ENCODE data around the gene TRAPPC4.

Gene TRAPPC4

DNA sequence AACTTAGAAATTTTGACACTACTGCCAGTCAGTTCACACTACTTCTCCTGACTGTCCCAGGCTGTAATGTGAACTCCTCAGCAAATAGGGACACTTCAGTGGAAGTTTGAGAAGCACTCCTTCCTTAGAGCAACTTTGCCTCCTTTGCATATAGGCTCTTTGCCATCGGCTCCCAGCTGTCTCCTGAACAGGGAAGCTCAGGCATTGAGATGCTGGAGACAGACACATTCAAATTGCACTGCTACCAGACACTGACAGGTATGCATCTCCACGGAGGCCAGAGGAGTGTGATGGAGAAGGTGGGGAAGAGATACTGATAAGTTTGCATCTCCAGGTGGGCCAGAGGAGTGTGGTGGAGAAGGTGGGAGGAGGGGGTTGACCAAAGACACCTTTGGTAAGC lies 1.4 kb downstream of the TRAPPC4 start:
- no peak for TF ChIP-seq JUND (IDR thresholded peaks at IDR 0.05; ENCODE audit: low read depth)
- in situ Hi-C loops (cut with HindIII; ENCODE audit: low pct_unique_long_range_greater_than_20kb, low sequenced_read_pairs) = no loop called here
- DNase-seq (ENCODE audit: low read depth in 1 of 2, low spot score in 1 of 2) = peak in 1 of 2 experiments; percentile 40

DNA sequence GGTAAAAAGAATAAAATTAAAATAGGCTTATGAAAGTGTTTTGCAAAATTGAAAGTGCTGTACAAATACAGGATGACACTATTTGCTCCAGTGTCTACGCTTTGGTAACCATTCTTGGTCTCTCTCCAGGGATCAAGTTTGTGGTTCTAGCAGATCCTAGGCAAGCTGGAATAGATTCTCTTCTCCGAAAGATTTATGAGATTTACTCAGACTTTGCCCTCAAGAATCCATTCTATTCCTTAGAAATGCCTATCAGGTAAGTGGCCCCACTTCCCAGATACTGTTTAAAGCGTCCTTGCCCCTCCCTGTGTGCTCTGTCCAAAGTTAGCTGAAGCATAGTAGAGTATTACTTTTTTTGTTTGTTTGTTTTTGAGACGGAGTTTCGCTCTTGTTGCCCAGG lies 3.1 kb downstream of the TRAPPC4 start:
- TF ChIP-seq JUND (IDR thresholded peaks at IDR 0.05; ENCODE audit: low read depth) = no peak
- in situ Hi-C loops (cut with HindIII; ENCODE audit: low pct_unique_long_range_greater_than_20kb, low sequenced_read_pairs) = no loop called here
- DNase-seq (ENCODE audit: low read depth in 1 of 2, low spot score in 1 of 2) = no peak

DNA sequence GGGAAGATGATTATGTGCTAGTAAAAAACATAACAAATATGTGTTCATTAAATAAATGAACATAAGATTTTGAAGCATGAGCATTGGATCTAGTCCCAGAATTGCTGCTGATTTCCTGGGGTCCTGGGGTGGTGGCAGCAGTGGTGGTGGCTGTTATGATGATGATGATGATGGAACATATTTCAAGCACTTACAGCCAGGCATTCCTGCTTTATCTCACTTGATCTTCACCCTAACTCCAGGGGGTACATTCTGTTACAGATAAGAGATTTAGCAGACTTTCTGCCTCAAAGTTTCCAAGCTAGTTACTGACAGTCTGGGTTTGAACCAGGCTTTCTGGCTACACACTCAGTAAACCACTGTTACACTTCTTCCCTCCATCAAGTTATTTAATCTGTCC lies 5.2 kb downstream of the TRAPPC4 start:
- in situ Hi-C loops (cut with HindIII; ENCODE audit: low pct_unique_long_range_greater_than_20kb, low sequenced_read_pairs) = no loop called here
- TF ChIP-seq JUND (IDR thresholded peaks at IDR 0.05; ENCODE audit: low read depth) = no peak
- no peak for DNase-seq (ENCODE audit: low read depth in 1 of 2, low spot score in 1 of 2)

DNA sequence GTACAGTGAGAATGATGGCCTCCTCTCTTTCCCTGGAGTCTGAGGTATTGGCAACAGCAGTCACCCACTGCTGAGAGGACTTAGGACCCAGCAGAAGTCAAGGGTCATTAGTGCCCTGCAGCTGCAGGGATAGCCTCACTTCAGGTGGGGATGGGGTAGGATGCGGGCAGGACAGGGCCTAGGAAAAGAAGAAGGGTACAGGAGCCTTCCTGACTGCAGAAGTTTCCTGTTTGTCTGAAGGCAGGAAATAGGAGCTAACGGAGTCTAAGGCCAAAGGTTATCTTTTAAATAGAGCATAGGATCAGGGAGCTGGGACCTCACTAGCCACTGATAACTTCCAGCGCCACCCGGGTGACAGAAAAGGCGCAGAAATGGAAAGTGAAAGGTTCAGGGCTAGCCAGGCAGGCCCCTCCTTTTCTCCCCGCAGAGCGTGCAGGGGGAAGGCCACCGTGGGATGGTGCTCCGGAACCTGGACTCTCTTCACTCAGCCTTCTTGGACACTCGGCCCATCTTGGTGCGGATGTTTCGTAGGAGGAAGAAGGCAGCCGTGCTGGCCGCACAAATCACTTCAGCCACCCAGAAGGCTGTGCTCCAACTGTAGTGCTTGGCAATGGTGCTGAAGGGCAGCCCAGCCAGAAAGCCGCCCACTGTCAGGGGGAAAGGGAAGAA lies 6.0 kb downstream of the TRAPPC4 start:
- no peak for DNase-seq (ENCODE audit: low read depth in 1 of 2, low spot score in 1 of 2)
- TF ChIP-seq JUND (IDR thresholded peaks at IDR 0.05; ENCODE audit: low read depth) = no peak
- in situ Hi-C loops (cut with HindIII; ENCODE audit: low pct_unique_long_range_greater_than_20kb, low sequenced_read_pairs) = no loop called here

DNA sequence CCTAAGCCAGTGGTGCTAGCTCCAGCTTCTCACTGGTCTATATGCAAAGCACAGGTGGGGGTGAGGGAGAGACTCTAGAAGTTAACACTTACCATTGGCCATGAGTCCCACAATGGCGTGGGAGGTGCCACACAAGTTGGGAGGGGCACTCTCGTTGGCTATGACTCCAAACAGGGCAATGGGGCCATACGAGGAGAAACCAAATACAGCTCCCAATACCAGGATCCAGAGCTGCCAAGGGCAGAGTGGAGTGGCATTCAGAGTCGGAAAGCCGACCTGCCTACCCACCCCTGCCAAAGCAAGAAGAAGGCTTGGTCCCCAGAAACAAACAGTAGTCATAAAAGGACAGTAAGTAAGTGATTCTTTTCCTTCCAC lies 6.5 kb downstream of the TRAPPC4 start:
- in situ Hi-C loops (cut with HindIII; ENCODE audit: low pct_unique_long_range_greater_than_20kb, low sequenced_read_pairs) = no loop called here
- no peak for TF ChIP-seq JUND (IDR thresholded peaks at IDR 0.05; ENCODE audit: low read depth)

DNA sequence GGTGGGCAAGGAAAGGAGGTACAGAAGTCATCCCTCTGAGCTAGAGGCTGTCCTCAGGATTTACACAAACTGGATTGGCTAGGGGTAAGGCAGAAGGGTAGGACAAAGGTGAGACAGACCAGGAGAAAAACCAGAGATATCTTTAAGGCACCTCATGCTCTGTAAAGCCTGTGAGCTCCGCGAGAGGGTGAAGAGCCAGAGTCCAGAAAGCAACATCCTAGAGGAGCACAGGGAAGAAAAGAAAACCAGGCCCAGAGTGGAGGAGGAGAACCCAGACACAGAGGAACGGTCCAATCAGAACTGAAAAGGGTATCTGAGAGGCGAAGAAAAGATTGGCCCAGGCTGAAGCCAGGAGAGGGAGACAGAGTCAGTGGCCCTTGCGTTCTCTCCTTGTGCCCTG lies 7.0 kb downstream of the TRAPPC4 start:
- DNase-seq (ENCODE audit: low read depth in 1 of 2, low spot score in 1 of 2) = no peak
- no peak for TF ChIP-seq JUND (IDR thresholded peaks at IDR 0.05; ENCODE audit: low read depth)
- in situ Hi-C loops (cut with HindIII; ENCODE audit: low pct_unique_long_range_greater_than_20kb, low sequenced_read_pairs) = no loop called here

More for the DNA sequence above, 6.5 kb downstream of the TRAPPC4 start:
- no peak for DNase-seq (ENCODE audit: low read depth in 1 of 2, low spot score in 1 of 2)

DNA sequence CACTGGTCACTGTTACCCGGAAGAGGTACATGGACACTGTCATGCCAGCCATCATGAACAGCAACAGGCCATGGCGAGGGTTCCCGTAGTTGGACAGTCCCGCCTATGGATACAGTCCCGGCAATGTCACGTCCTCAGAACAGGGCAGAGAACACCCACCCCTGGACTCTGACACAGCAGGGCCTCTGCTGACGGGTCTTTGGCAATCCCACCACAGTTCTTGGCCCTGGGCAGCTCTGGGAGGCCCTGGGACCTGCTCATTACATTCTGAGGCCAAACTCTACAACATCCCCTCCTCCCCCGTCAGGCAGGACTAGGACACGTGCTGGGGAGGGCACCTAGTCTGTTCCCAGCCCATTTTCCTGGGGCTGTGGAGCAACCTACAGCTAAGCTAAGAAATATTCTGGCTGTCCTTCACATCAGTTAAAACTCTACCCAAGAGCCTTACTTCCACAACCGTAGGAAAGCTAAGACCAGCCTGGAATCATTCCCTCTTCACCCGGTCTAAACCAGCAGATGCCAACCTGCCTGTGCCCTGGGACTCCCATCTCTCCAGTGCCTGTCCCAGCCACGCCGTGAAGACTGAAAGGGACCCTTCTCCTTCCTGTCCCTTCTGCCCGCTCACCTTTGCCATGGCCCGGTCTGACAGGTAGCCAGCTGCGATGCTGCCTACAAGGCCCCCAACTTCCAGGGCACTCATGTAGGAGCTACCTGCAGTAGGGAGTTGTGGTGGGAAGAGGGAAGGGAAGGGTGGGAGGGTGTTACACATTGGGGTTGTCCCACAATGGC lies 7.6 kb downstream of the TRAPPC4 start:
- no peak for TF ChIP-seq JUND (IDR thresholded peaks at IDR 0.05; ENCODE audit: low read depth)
- in situ Hi-C loops (cut with HindIII; ENCODE audit: low pct_unique_long_range_greater_than_20kb, low sequenced_read_pairs) = no loop called here
- DNase-seq (ENCODE audit: low read depth in 1 of 2, low spot score in 1 of 2) = no peak

DNA sequence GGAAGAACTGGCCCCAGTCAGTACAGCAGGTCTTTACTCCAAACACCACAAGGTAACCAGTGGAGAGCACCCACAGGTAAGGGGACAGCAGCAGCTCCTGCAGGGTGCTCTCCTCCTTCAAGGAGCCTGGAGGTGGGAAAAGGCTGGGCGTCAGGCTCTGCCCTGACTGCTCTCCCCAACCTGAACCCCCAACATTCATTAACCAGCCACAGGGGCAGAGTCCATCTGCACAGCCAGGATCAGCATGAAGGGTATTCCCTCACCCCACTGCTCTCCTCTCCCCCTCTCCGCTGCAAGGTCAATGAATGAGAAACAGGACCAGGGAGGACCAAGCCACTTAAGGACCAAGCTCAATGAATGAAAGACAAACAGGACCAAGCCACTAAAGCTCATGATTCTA lies 8.4 kb downstream of the TRAPPC4 start:
- no peak for DNase-seq (ENCODE audit: low read depth in 1 of 2, low spot score in 1 of 2)
- no peak for TF ChIP-seq JUND (IDR thresholded peaks at IDR 0.05; ENCODE audit: low read depth)
- in situ Hi-C loops (cut with HindIII; ENCODE audit: low pct_unique_long_range_greater_than_20kb, low sequenced_read_pairs) = no loop called here

DNA sequence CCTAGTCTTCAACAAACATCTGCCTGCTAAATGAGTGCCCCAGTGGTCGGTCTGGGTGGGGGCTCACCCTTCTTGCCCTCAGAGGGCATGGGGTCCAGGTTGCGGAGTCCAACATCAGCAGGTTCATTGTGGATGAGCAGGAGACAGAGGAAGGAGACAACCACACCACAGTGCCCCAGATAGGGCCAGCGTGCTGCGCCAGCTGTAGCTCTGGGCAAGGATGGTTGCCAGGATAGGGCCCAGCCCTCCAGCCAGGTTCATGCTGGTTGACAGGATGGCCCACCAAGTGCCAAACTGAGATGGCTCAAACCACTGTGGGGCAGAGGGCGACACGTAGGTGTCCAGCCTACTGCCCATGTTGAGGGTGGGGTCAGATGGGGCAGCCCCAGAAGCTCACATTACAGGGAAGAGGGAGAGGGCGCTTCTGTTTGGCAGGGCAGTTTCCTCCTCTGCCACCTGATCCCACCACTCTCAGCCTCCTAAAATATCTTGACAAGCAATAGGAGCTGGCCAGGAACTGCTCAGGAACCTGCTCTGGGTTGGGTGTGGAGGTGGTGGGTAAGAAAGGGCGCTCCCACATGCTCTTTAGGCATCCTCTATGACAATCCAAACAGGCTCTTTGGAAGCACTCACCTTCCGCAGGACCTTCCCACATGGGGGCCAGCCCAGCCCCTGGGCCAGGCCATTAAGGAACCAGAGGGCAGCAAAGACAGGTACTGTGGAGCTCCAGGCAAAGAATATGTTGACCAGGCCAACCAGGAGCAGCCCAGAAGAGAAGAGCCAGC lies 9.2 kb downstream of the TRAPPC4 start:
- in situ Hi-C loops (cut with HindIII; ENCODE audit: low pct_unique_long_range_greater_than_20kb, low sequenced_read_pairs) = no loop called here
- TF ChIP-seq JUND (IDR thresholded peaks at IDR 0.05; ENCODE audit: low read depth) = no peak

DNA sequence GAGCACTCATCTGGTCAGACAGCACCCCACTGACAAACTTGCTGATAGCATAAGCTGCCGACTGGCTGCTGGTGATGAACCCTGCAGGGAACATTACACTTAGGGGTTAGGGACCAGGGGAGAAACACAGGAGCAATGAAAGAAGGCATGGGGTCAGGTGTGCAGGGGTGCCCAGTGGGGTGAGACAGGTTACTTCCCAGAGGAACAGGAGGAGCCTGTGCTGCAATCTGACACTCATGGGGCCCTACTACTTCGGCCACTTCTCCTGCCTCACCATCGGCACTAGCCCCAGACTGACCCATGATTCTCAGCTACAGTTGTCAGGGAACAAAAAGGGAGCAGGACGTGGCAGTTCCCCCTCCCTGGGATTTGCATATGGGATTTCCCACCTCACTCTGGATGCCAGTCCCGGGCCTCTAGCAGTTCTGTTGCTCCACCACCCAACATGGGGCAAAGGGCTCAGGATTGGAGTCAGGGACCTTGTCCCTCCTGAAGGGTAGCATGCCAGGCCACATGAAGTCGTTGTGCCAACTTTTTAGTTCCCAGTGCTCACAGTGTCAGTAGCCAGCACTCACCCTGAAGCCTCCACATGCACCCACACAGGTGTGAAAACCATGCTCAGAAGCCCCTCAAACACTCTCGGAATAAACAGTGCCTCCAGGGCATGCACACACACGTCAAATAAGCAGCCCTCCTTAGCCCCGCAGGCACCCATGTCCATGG lies 9.9 kb downstream of the TRAPPC4 start:
- in situ Hi-C loops (cut with HindIII; ENCODE audit: low pct_unique_long_range_greater_than_20kb, low sequenced_read_pairs) = no loop called here
- no peak for DNase-seq (ENCODE audit: low read depth in 1 of 2, low spot score in 1 of 2)
- TF ChIP-seq JUND (IDR thresholded peaks at IDR 0.05; ENCODE audit: low read depth) = no peak

More for the DNA sequence above, 9.2 kb downstream of the TRAPPC4 start:
- DNase-seq (ENCODE audit: low read depth in 1 of 2, low spot score in 1 of 2) = no peak

DNA sequence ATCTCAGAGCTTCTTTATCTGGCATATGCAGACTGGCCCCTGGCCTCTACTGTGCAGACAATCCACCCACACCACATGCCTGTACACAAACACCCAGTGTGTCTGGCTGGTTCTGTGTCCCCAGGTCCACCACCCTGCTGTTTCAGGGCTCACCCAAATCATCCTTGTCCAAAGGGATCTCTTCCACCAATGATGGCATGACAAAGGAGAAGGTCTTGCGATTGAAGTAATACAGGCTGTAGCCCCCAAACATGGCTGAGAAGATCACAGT lies 10.4 kb downstream of the TRAPPC4 start:
- no peak for TF ChIP-seq JUND (IDR thresholded peaks at IDR 0.05; ENCODE audit: low read depth)
- no peak for DNase-seq (ENCODE audit: low read depth in 1 of 2, low spot score in 1 of 2)
- in situ Hi-C loops (cut with HindIII; ENCODE audit: low pct_unique_long_range_greater_than_20kb, low sequenced_read_pairs) = no loop called here

DNA sequence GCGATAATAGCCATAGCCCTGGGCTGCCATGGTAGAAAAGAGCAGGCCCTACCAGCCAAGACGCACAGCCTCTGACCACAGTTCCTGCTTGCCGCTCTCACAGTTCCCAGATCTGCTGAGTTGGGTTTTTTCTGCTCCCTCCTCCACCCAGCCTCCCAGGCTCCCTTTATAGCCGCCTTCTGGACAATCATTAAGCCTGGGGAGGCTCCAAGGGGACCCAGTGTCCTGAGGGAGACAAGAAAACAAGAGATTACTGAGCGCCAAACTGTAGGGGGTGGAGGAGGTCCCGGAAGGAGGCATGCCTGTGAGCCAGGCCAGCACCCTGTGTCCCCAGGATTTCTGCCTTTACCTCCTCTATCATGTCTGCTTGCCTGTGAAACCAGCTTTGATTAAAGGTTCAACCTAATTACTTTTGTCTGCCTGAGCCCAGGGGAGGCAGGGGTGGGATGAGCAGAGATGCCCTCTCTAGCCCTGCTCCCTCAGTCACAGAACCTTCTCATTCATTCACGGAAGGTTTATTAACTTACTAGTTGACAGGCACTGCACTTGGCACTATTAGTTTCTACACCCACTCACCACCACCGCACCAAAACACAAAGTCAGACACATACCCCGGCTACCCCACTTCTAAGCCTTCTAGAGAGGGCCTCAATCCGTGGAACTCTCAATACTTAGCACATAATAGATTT lies 10.9 kb downstream of the TRAPPC4 start:
- in situ Hi-C loops (cut with HindIII; ENCODE audit: low pct_unique_long_range_greater_than_20kb, low sequenced_read_pairs) = no loop called here
- no peak for DNase-seq (ENCODE audit: low read depth in 1 of 2, low spot score in 1 of 2)
- TF ChIP-seq JUND (IDR thresholded peaks at IDR 0.05; ENCODE audit: low read depth) = no peak
